Activated CD8-positive, alpha-beta T cell treated with anti-CD3 and anti-CD28 coated beads for 36 hours (primary cell): ENCODE measurements around the gene TENT4B. TPM values are rescaled to one million over a fixed set of nuclear protein-coding genes. Genes with fewer than 3 reads are reported as not detected.

ENCODE experiments used
- ATAC-seq: fragments of 200-7000 bp; cut with Tn5 transposase; one replicate; pipeline ENCODE4 v1.10.0; 2021; ENCODE audit warnings: mild to moderate bottlenecking, moderate library complexity
- CTCF ChIA-PET: fragments of 350-600 bp; sonication (Branson Sonifier 250); formaldehyde crosslinking; loops from one replicate; lab custom pipeline; 2021; ENCODE audit warnings: antibody characterized with exemption; lab: Charles Lee
- POLR2A ChIA-PET: fragments of 350-600 bp; sonication (Branson Sonifier 250); formaldehyde crosslinking; loops from one replicate; lab custom pipeline; 2021; ENCODE audit warnings: antibody characterized with exemption; lab: Charles Lee
- DNase-seq: peaks from one replicate; pipeline ENCODE4 v3.0.0-alpha.2; 2020
- H3K27ac Mint-ChIP-seq: one replicate; pipeline ENCODE4 v1.8.0; 2021; ENCODE audit warnings: mild to moderate bottlenecking, mixed read lengths
- H3K27me3 Mint-ChIP-seq: one replicate; pipeline ENCODE4 v1.8.0; 2021; ENCODE audit warnings: mixed read lengths
- H3K36me3 Mint-ChIP-seq: one replicate; pipeline ENCODE4 v1.8.0; 2021; ENCODE audit warnings: low read depth, mixed read lengths
- H3K4me1 Mint-ChIP-seq: one replicate; pipeline ENCODE4 v1.8.0; 2021; ENCODE audit warnings: low read depth, mixed read lengths
- H3K4me3 Mint-ChIP-seq: one replicate; pipeline ENCODE4 v1.8.0; 2021; ENCODE audit warnings: mild to moderate bottlenecking, moderate library complexity, mixed read lengths
- H3K9me3 Mint-ChIP-seq: one replicate; pipeline ENCODE4 v1.8.0; 2021; ENCODE audit warnings: mixed read lengths
- intact Hi-C: fragments of 100-400 bp; cut with micrococcal nuclease; formaldehyde crosslinking; loops from one replicate; pipeline ENCODE4 v1.10.0; 2022
- total RNA-seq, 2 experiments: library from RNA; stranded (reverse); gene quantifications; one replicate each; pipeline ENCODE4 v1.2.3, GENCODE V29; 2021
- TF ChIP-seq, protein P1 (sequence below): fragments of 200-600 bp; IDR thresholded peaks from one replicate; pipeline ENCODE4 v1.8.0; 2022; ENCODE audit warnings: antibody characterized with exemption, mild to moderate bottlenecking

TENT4B gene
- total RNA-seq, 2 experiments from 2014 or later, result 19.0 to 19.2 TPM

GRCh38 chr16:50203681-50204080, 50.6 kb downstream of the TENT4B start:
- intact Hi-C loops, result loop anchor here (10.0 kb wide), 1 partner anchor 49 kb away; the partner anchor contains the start of gene TENT4B
- peaks cover 54% of the 10 kb centered on the region for H3K4me1 Mint-ChIP-seq
- TF ChIP-seq, protein P1, sequence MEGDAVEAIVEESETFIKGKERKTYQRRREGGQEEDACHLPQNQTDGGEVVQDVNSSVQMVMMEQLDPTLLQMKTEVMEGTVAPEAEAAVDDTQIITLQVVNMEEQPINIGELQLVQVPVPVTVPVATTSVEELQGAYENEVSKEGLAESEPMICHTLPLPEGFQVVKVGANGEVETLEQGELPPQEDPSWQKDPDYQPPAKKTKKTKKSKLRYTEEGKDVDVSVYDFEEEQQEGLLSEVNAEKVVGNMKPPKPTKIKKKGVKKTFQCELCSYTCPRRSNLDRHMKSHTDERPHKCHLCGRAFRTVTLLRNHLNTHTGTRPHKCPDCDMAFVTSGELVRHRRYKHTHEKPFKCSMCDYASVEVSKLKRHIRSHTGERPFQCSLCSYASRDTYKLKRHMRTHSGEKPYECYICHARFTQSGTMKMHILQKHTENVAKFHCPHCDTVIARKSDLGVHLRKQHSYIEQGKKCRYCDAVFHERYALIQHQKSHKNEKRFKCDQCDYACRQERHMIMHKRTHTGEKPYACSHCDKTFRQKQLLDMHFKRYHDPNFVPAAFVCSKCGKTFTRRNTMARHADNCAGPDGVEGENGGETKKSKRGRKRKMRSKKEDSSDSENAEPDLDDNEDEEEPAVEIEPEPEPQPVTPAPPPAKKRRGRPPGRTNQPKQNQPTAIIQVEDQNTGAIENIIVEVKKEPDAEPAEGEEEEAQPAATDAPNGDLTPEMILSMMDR, result no peak
- no peaks in the 10 kb centered on the region for H3K27me3 Mint-ChIP-seq
- H3K36me3 Mint-ChIP-seq, result no peaks in the 10 kb centered on the region
- no peak overlapping the region for H3K4me3 Mint-ChIP-seq
- ChIA-PET CTCF (interaction anchor here (0.8 to 3.3 kb wide), 7 partner anchors 15 to 462 kb away, joined by 3 to 19 read pairs (median 4); partner anchors contain the start of gene CNEP1R1), POLR2A (no interaction called here)
- H3K27ac Mint-ChIP-seq, result no peak overlapping the region
- no peak for ATAC-seq
- no peak for DNase-seq
- no peaks in the 10 kb centered on the region for H3K9me3 Mint-ChIP-seq

DNA sequence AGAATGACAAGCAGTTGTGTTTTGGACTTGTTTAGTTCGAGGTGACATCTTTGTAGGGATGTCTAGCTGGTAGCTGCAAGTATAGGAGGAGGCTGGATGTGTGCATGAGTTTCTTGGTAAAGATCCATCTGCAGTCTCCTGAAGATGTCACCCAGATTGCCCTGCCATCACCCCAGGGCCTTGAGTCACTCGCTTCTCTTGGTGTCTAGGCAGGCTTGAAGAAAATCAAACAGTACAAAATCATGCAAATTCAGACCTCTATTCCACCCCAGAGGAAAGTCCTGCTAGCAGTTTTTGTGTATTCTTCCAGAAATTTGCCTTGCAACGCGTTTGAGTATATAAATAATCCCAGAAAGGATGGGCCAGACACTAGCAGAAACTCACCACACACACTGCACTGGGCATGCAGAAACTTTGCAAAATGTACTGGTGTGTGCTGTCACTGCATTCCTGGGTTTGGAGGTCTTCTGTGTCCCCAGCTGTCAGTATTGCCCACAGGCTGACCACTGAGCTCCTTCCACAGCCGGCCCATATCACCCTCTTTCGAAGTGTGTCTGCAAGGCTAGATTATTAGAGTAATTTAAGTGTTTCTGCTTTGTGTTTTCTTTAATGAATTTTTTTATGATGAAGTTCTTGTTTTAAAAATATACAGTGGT, 51.5 kb downstream of the TENT4B start:
- TF ChIP-seq, protein P1, result no peak
- intact Hi-C loops, result loop anchor here (10.0 kb wide), 1 partner anchor 50 kb away; the partner anchor contains the start of gene TENT4B
- Mint-ChIP-seq H3K27me3 (no peaks in the 10 kb centered on the region), H3K4me1 (peaks cover 46% of the 10 kb centered on the region), H3K36me3 (no peaks in the 10 kb centered on the region), H3K4me3 (no peak overlapping the region), H3K27ac (no peak overlapping the region), H3K9me3 (no peaks in the 10 kb centered on the region)
- ChIA-PET POLR2A (no interaction called here), CTCF (interaction anchor here (0.8 to 2.9 kb wide), 5 partner anchors 136 to 461 kb away, joined by 3 to 11 read pairs (median 4); partner anchors contain the start of gene CNEP1R1)
- ATAC-seq, result no peak
- DNase-seq, result no peak

GRCh38 chr16:50207652-50208051, 54.5 kb downstream of the TENT4B start:
- H3K4me1 Mint-ChIP-seq, result peaks cover 37% of the 10 kb centered on the region
- DNase-seq, result no peak
- peaks cover 3% of the 10 kb centered on the region for H3K36me3 Mint-ChIP-seq
- no peak for ATAC-seq
- peak overlapping the region; percentile 17 for H3K27ac Mint-ChIP-seq
- TF ChIP-seq, protein P1, result no peak
- H3K27me3 Mint-ChIP-seq, result no peaks in the 10 kb centered on the region
- ChIA-PET CTCF (interaction anchor here (0.8 to 7.8 kb wide), 5 partner anchors 11 to 184 kb away, joined by 3 to 110 read pairs (median 9); partner anchors contain the start of gene CNEP1R1), POLR2A (interaction anchor here (1.0 kb wide), 1 partner anchor 537 kb away, joined by 3 read pairs; no protein-coding TSS in a partner anchor)
- H3K9me3 Mint-ChIP-seq, result no peaks in the 10 kb centered on the region
- no peak overlapping the region for H3K4me3 Mint-ChIP-seq
- intact Hi-C loops, result loop anchor here (10.0 kb wide), 1 partner anchor 53 kb away; the partner anchor contains the start of gene TENT4B

DNA sequence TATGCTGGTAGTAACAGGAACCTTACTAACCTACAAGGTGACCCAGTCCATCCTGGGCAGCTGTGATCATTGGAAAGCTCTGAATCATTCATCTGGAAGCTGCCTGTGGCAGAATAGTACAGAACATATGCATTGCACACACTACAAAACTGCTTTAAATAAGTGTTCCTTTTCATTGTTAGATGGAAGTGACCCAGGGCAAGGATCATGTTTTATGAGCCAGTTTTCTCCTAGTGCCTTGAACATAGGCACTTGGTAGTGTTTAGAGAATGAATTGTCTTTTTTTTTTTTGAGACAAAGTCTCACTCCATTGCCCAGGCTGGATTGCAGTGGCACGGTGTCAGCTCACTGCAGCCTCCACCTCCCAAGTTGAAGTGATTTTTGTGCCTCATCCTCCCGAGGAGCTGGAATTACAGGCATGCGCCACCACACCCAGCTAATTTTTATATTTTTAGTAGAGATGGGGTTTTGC, 55.4 kb downstream of the TENT4B start:
- CTCF ChIA-PET, result interaction anchor here (1.3 to 7.8 kb wide), 4 partner anchors 48 to 185 kb away, joined by 3 to 110 read pairs (median 42); partner anchors contain the start of gene CNEP1R1
- intact Hi-C loops, result loop anchor here (10.0 kb wide), 1 partner anchor 54 kb away; the partner anchor contains the start of gene TENT4B
- POLR2A ChIA-PET, result interaction anchor here (1.0 kb wide), 1 partner anchor 537 kb away, joined by 3 read pairs; no protein-coding TSS in a partner anchor
- TF ChIP-seq, protein P1, result no peak
- DNase-seq, result no peak
- no peak for ATAC-seq
- no peak overlapping the region for H3K4me3 Mint-ChIP-seq
- no peaks in the 10 kb centered on the region for H3K9me3 Mint-ChIP-seq
- no peaks in the 10 kb centered on the region for H3K27me3 Mint-ChIP-seq
- H3K27ac Mint-ChIP-seq, result no peak overlapping the region
- peaks cover 3% of the 10 kb centered on the region for H3K36me3 Mint-ChIP-seq
- peaks cover 30% of the 10 kb centered on the region for H3K4me1 Mint-ChIP-seq
